Activated T-helper 1 cell treated with anti-CD3 and anti-CD28 coated beads, Interleukin-12 subunit alpha, Interleukin-12 subunit beta, Interleukin-2, Interleukin-4 antibody, amounts not matched to agents 30 ng/mL and 10 ng/mL and 1 ng/mL, durations not matched to agents 14 hours and 24 hours and 36 hours (primary cell): ENCODE data around the gene LRRC27. TPM values are rescaled to one million over a fixed set of nuclear protein-coding genes. Genes with fewer than 3 reads are reported as not detected.

Experiments used
- DNase-seq: peaks from one replicate; pipeline ENCODE4 v3.0.0; 2021; ENCODE audit warnings: low spot score
- H3K27ac Mint-ChIP-seq: one replicate; pipeline ENCODE4 v1.8.0; 2021; ENCODE audit warnings: mild to moderate bottlenecking, mixed read lengths
- H3K27me3 Mint-ChIP-seq: one replicate; pipeline ENCODE4 v1.8.0; 2022; ENCODE audit warnings: mild to moderate bottlenecking, moderate library complexity, mixed read lengths; ENCODE audit not compliant: insufficient read depth
- H3K36me3 Mint-ChIP-seq: one replicate; pipeline ENCODE4 v1.8.0; 2021; ENCODE audit warnings: low read depth, mixed read lengths
- H3K4me1 Mint-ChIP-seq: one replicate; pipeline ENCODE4 v1.8.0; 2021; ENCODE audit warnings: low read depth, mixed read lengths
- H3K4me3 Mint-ChIP-seq: one replicate; pipeline ENCODE4 v1.8.0; 2021; ENCODE audit warnings: mild to moderate bottlenecking, moderate library complexity, mixed read lengths
- H3K9me3 Mint-ChIP-seq: one replicate; pipeline ENCODE4 v1.8.0; 2021; ENCODE audit warnings: mixed read lengths
- intact Hi-C: fragments of 100-400 bp; cut with micrococcal nuclease; formaldehyde crosslinking; loops from one replicate; pipeline ENCODE4 v1.15.1; 2024
- total RNA-seq: library from RNA; stranded (reverse); gene quantifications from 2 replicates; pipeline ENCODE4 v1.2.3, GENCODE V29; 2022

LRRC27 gene
- total RNA-seq, 1 donor from 2014 or later, result 1.7 TPM

DNA sequence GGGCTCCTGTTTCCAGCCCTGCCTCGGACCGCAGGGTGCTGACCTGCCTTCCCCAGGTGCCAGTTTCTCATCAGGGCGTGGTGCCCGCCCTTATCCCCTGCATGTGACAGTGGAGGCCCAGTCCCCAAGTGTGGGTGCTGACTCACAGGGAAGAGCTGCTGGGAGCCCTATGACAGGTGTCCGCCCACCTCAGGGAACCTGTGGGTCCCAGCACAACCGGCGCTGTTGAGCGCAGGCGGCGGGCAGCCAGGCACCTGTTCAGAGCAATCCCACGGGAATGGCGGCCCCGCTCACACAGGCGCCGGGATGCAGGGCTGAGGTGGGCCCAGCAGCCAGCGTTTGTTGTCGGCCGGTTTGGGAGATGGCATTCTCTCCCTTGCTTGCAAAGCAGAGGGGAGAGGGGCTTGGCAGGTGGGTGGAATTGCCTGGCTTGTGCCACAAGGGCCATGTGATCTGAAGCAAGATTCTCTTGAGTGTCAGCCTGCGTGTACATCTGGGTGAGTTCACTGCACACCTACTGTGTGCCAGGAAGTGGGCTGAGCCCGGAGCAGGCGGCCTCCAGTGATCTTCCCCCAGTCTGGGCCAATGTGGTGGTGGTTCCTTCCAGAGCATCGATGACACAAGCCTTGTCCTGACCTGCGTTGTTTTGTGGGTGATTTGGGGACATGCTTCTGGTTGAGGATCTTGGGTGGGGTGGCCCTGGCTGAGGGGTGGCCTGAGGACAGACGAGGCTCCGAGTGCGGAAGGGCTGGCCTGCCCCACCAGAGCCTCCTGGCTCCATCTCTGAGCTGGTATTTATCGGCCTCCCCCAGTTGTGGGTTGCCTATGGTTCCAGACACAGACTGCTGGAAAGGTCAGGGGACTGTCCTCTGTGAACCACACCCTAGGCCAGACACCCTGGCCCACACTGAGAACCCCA, 67.4 kb downstream of the LRRC27 start:
- Mint-ChIP-seq H3K4me3 (peak overlapping the region; percentile 60), H3K4me1 (peaks cover 8% of the 10 kb centered on the region), H3K36me3 (no peaks in the 10 kb centered on the region), H3K27ac (no peak overlapping the region), H3K27me3 (peaks cover under 1% of the 10 kb centered on the region), H3K9me3 (no peaks in the 10 kb centered on the region)
- intact Hi-C loops, result no loop called here
- no peak for DNase-seq

DNA sequence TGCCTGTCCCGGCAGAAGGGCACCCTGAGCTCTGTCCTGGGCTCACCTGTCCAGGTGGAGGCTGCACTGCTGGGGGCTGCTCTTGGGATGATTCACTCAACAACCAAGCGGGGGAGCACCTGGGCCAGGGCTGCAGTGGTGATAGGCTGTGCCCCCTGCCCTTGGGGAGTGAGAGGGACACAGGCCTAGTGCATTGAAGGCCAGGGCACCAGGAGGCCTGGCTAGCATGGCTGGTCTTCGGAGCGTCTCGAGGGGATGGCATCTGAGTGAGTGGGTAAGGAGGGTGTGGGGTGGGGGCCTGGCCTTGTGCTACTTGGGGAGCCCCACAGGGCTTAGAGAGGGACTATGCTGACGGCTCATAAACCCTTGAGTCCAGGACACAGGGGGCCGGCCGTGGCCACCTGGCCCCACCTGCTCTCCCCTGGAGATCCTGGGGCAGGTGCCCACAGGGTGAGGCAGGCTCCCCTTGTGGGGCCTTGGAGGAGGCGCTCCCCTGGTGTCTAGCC, 68.1 kb downstream of the LRRC27 start:
- no peak overlapping the region for H3K4me3 Mint-ChIP-seq
- H3K36me3 Mint-ChIP-seq, result no peaks in the 10 kb centered on the region
- no peak for DNase-seq
- H3K27me3 Mint-ChIP-seq, result no peaks in the 10 kb centered on the region
- intact Hi-C loops, result no loop called here
- H3K4me1 Mint-ChIP-seq, result peaks cover 8% of the 10 kb centered on the region
- no peaks in the 10 kb centered on the region for H3K9me3 Mint-ChIP-seq
- no peak overlapping the region for H3K27ac Mint-ChIP-seq

- intact Hi-C loops, result no loop called here
- Mint-ChIP-seq H3K36me3 (no peaks in the 10 kb centered on the region), H3K4me1 (peaks cover 8% of the 10 kb centered on the region)
Measured at GRCh38 chr10:132400547-132401151, 68.7 kb downstream of the LRRC27 start.

DNA sequence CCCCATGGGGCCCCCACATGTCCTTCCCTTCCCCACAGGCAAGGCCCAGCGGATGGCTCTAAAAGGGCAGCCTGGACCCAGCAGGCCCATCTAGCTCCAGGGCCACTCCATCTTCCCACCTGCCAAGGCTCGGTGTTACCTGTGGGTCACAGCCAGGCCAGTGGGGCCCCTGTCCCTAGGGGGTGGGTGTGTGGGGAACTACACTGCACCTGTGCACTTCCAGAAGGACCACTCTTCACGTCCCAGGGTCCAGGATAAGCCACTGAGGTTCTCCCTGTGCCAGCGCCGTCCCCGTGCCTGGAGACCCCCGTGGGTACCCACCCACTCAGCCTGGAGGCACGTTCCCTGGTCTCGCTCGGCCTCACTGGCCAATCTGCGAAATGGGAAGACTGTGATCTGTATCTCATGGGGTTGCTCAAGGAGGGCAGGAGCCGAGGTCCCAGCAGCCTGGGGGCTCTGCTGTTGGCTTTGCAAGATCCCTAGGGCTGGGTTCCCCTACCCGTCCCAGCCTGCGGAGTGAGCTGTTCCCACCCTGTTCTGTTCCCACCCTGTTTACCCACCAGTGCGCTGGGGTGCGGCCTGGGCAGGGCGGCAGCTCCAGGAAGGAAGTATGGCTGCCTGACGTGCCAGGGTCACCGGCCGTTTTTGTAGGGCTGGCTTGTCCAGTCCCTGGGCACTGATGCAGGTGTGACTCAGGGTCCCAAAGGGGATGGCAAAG, 69.6 kb downstream of the LRRC27 start:
- no peak for DNase-seq
- Mint-ChIP-seq H3K9me3 (no peaks in the 10 kb centered on the region), H3K27me3 (no peaks in the 10 kb centered on the region), H3K27ac (no peak overlapping the region), H3K4me3 (no peak overlapping the region), H3K4me1 (peaks cover 8% of the 10 kb centered on the region), H3K36me3 (peaks cover 4% of the 10 kb centered on the region)
- intact Hi-C loops, result no loop called here

More at GRCh38 chr10:132400547-132401151, 68.7 kb downstream of the LRRC27 start:
- Mint-ChIP-seq H3K27me3 (no peaks in the 10 kb centered on the region), H3K4me3 (no peak overlapping the region), H3K9me3 (no peaks in the 10 kb centered on the region), H3K27ac (no peak overlapping the region)
- no peak for DNase-seq

DNA sequence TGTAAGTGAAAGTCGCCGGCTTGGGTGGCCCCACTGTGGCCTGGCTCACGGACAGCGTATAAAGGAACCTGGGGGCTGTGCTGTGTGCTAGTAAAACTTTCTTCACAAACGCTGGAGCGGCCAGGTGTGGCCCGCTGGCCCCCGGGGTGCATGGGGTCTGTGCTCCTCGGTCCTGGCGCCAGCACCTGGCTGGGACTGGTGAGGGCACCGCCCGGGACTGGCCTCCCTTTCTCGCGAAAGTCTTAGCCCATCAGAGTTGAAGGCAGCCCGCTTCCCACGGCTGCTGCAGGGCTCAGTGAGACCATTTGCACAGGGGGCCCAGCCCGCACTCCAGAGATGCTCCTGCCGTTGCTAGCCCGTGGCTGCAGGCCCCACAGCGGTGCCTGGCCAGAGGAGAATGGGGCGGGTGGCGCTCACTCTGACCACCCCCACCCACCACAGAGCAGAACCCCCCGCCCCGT, 70.8 kb downstream of the LRRC27 start:
- Mint-ChIP-seq H3K9me3 (no peaks in the 10 kb centered on the region), H3K27ac (no peak overlapping the region), H3K36me3 (peaks cover 4% of the 10 kb centered on the region), H3K4me3 (no peak overlapping the region), H3K4me1 (peaks cover 4% of the 10 kb centered on the region), H3K27me3 (no peaks in the 10 kb centered on the region)
- intact Hi-C loops, result no loop called here
- no peak for DNase-seq

DNA sequence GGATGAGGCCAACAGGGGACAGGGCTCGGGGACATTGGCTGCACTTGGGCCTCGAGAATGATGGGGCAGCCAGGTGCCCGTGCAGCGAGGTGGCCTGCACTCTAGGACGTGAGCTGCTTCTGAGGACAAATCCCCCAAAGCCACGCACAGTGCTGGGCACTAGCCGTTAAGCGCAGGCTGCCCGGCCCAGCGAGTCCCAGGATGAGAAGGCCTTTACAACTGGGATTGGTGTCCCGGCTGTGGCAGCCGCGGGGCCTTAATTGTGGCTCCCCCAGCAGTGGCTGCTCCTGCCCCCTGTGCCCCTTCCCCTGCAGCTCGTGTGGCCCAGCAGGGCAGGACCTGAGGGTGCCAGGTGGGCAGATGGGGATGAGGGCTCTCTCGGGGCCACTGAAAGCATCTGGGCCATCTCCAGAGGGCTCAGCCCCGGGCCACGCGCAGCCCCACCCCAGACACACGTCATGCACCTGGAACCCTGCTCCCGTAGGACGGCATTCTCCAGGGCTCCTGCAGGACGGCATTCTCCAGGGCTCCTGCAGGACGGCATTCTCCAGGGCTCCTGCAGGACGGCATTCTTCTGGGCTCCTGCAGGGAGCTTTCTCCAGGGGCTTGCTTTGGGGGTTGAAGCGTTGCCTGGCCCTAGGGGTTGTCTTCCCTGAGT, 71.6 kb downstream of the LRRC27 start:
- H3K4me1 Mint-ChIP-seq, result no peaks in the 10 kb centered on the region
- H3K4me3 Mint-ChIP-seq, result no peak overlapping the region
- H3K27ac Mint-ChIP-seq, result no peak overlapping the region
- H3K27me3 Mint-ChIP-seq, result no peaks in the 10 kb centered on the region
- no peak for DNase-seq
- intact Hi-C loops, result no loop called here
- peaks cover 4% of the 10 kb centered on the region for H3K36me3 Mint-ChIP-seq
- no peaks in the 10 kb centered on the region for H3K9me3 Mint-ChIP-seq

DNA sequence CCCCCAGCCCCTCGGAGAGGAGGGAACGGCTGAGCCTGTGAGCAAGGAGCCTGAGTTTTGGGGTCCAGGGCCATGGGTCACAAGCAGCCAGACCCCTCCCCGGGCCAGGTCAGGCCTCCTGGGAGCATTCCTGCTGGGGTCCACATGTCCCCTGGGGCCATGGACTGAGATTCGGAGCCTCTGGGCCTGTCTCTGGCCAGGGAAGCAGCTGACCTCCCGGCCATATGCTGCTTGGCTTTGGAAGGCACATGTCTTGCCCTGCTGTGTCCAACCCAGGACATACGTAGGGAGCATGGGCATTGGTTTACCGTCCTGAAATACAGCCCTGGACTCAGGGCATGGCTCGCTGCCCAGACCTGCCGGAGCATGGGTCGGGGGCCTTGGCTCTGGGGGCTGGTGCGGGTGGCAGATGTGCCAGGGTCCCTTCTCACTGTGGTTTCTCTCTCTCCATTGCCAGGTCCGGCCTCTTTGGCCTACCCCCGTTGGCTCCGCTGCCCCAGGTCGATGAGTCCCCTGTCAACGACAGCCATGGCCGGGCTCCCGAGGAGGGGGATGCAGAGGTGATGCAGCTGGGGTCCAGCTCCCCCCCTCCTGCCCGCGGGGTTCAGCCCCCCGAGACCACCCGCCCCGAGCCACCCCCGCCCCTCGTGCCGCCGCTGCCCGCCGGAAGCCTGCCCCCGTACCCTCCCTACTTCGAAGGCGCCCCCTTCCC, 72.3 kb downstream of the LRRC27 start:
- intact Hi-C loops, result no loop called here
- Mint-ChIP-seq H3K27ac (no peak overlapping the region), H3K36me3 (peaks cover 4% of the 10 kb centered on the region), H3K4me1 (no peaks in the 10 kb centered on the region), H3K4me3 (no peak overlapping the region), H3K27me3 (no peaks in the 10 kb centered on the region), H3K9me3 (no peaks in the 10 kb centered on the region)
- DNase-seq, result no peak

DNA sequence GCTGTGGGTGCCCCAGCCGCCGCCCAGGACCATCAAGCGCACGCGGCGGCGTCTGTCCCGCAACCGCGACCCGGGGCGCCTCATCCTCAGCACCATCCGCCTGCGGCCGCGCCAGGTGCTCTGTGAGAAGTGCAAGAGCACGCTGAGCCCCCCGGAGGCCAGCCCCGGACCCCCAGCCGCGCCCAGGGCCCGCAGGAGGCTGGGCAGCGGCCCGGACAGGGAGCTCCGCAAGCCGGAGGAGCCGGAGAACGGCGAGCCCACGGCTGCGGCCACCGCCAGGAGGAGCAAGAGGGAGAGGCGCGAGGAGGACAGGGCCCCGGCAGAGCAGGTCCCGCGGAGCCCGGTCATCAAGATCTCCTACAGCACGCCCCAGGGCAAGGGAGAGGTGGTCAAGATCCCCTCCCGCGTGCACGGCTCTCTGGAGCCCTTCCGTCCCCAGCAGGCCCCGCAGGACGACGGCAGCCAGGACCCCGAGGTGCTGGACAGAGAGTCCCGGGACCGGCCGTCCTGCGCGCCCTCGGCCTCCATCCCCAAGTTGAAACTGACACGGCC, 73.0 kb downstream of the LRRC27 start:
- no peaks in the 10 kb centered on the region for H3K27me3 Mint-ChIP-seq
- H3K9me3 Mint-ChIP-seq, result no peaks in the 10 kb centered on the region
- intact Hi-C loops, result no loop called here
- no peak overlapping the region for H3K27ac Mint-ChIP-seq
- H3K36me3 Mint-ChIP-seq, result peaks cover 4% of the 10 kb centered on the region
- H3K4me1 Mint-ChIP-seq, result no peaks in the 10 kb centered on the region
- H3K4me3 Mint-ChIP-seq, result no peak overlapping the region
- no peak for DNase-seq

DNA sequence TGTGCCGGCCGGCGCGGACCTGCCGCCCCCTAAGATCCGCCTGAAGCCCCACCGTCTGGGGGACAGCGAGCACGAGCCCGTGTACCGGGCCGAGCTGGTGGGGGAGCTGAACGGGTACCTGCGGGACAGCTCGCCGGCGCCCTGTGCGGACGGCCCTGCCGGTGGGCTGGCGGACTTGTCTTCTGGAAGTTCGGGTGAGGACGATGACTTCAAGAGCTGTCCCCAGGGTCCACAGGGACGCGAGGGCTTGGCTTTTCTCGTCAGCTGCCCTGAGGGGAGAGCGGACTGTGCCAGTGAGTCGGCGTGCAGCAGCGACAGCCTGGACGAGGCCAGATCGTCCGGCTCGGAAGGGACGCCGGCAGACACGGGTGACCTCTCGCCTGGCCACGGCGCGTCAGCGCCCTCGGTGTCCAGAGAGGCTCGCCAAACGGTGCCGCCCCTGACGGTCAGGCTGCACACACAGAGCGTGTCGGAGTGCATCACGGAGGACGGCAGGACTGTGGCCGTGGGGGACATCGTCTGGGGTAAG, 73.5 kb downstream of the LRRC27 start:
- no peak overlapping the region for H3K27ac Mint-ChIP-seq
- intact Hi-C loops, result no loop called here
- H3K27me3 Mint-ChIP-seq, result no peaks in the 10 kb centered on the region
- H3K4me3 Mint-ChIP-seq, result no peak overlapping the region
- H3K36me3 Mint-ChIP-seq, result peaks cover 4% of the 10 kb centered on the region
- no peaks in the 10 kb centered on the region for H3K9me3 Mint-ChIP-seq
- no peaks in the 10 kb centered on the region for H3K4me1 Mint-ChIP-seq
- DNase-seq, result no peak

GRCh38 chr10:132406181-132406580, 74.2 kb downstream of the LRRC27 start:
- H3K27ac Mint-ChIP-seq, result no peak overlapping the region
- no peaks in the 10 kb centered on the region for H3K27me3 Mint-ChIP-seq
- no peaks in the 10 kb centered on the region for H3K9me3 Mint-ChIP-seq
- H3K4me3 Mint-ChIP-seq, result no peak overlapping the region
- H3K4me1 Mint-ChIP-seq, result no peaks in the 10 kb centered on the region
- intact Hi-C loops, result no loop called here
- no peak for DNase-seq
- H3K36me3 Mint-ChIP-seq, result peaks cover 4% of the 10 kb centered on the region

GRCh38 chr10:132406750-132407149, 74.8 kb downstream of the LRRC27 start:
- H3K27ac Mint-ChIP-seq, result no peak overlapping the region
- DNase-seq, result no peak
- no peak overlapping the region for H3K4me3 Mint-ChIP-seq
- peaks cover 4% of the 10 kb centered on the region for H3K36me3 Mint-ChIP-seq
- intact Hi-C loops, result no loop called here
- no peaks in the 10 kb centered on the region for H3K9me3 Mint-ChIP-seq
- H3K27me3 Mint-ChIP-seq, result no peaks in the 10 kb centered on the region
- H3K4me1 Mint-ChIP-seq, result no peaks in the 10 kb centered on the region
